HepG2 (cell line): ENCODE data around the gene CTSW.

Source experiments
- ATF3 ChIP-seq: sonication (generic); formaldehyde crosslinking; IDR thresholded peaks from 2 replicates; pipeline ENCODE4 v1.4.0; 2020; ENCODE audit warnings: missing genetic modification reagents
- HMG20A ChIP-seq: IDR thresholded peaks from 2 replicates; pipeline ENCODE4 v1.6.1; 2016; ENCODE audit warnings: borderline replicate concordance
- HMGXB4 ChIP-seq, 2 experiments: sonication (generic) in 1 of 2; formaldehyde crosslinking in 1 of 2; IDR thresholded peaks; 2 replicates each; pipeline versions ENCODE4 v1.4.0 to v1.6.1; 2018 to 2020; ENCODE audit warnings: missing genetic modification reagents in 2 of 2, borderline replicate concordance in 1 of 2, low read depth in 1 of 2, mild to moderate bottlenecking in 1 of 2, missing biosample characterization in 1 of 2
- MYC ChIP-seq: sonication (generic); formaldehyde crosslinking; IDR thresholded peaks from 2 replicates; pipeline ENCODE4 v1.9.0; 2021; ENCODE audit warnings: missing genetic modification reagents, borderline replicate concordance
- NR0B2 ChIP-seq: sonication (generic); formaldehyde crosslinking; IDR thresholded peaks from 2 replicates; pipeline ENCODE4 v1.4.0; 2020; ENCODE audit warnings: mild to moderate bottlenecking, missing genetic modification reagents
- NR2F1 ChIP-seq, 2 experiments: fragments of 450-650 bp in 1 of 2; formaldehyde crosslinking in 1 of 2; IDR thresholded peaks; 2 replicates each; pipeline versions ENCODE4 v1.5.0 to v1.6.1; 2016 to 2020; ENCODE audit warnings: mild to moderate bottlenecking in 1 of 2, missing compliant biosample characterization in 1 of 2, missing genetic modification reagents in 1 of 2, moderate library complexity in 1 of 2
- POLR2A ChIP-seq, 2 experiments: IDR thresholded peaks; 2 replicates each; pipeline ENCODE4 v1.6.1; 2011; ENCODE audit warnings: low read depth in 2 of 2, low read length in 2 of 2, mild to moderate bottlenecking in 1 of 2, moderate library complexity in 1 of 2; ENCODE audit not compliant: insufficient read depth in 1 of 2
- REST ChIP-seq, 2 experiments: IDR thresholded peaks; 2 replicates each; pipeline ENCODE4 v1.6.1; 2011 to 2012; ENCODE audit warnings: low read length in 2 of 2, borderline replicate concordance in 1 of 2, low read depth in 1 of 2, mild to moderate bottlenecking in 1 of 2, moderate library complexity in 1 of 2
- ZBTB42 ChIP-seq: sonication (generic); formaldehyde crosslinking; IDR thresholded peaks from 2 replicates; pipeline ENCODE4 v1.5.0; 2020; ENCODE audit warnings: mild to moderate bottlenecking, missing genetic modification reagents
- ZFP1 ChIP-seq: IDR thresholded peaks from 2 replicates; pipeline ENCODE4 v1.6.1; 2016
- ZFYVE20 ChIP-seq: sonication (generic); formaldehyde crosslinking; IDR thresholded peaks from 2 replicates; pipeline ENCODE4 v1.8.0; 2023; ENCODE audit warnings: low read depth, mild to moderate bottlenecking, moderate library complexity, missing genetic modification reagents, borderline replicate concordance
- ZNF33A ChIP-seq: sonication (generic); formaldehyde crosslinking; IDR thresholded peaks from 2 replicates; pipeline ENCODE4 v1.5.1; 2020; ENCODE audit warnings: missing genetic modification reagents, mild to moderate bottlenecking, moderate library complexity, borderline replicate concordance

- TF ChIP-seq HMGXB4 (CRISPR knock-in tag; IDR thresholded peaks at IDR 0.05; ENCODE audit: borderline replicate concordance in 1 of 2, low read depth in 1 of 2) (no peak), HMG20A (CRISPR knock-in tag) (no peak), ZFP1 (CRISPR knock-in tag) (no peak), POLR2A (IDR thresholded peaks at IDR 0.05; ENCODE audit: insufficient read depth in 1 of 2, low read depth in 2 of 2, low read length in 2 of 2) (no peak), ZFYVE20 (no peak), MYC (no peak), ATF3 (CRISPR knock-in tag) (no peak), NR2F1 (CRISPR knock-in tag; IDR thresholded peaks at IDR 0.05) (0 out of 4 replicates have a peak, but pooled peaks of 1 of the 2 experiments have one; percentile 13), ZNF33A (CRISPR knock-in tag) (no peak), ZBTB42 (CRISPR knock-in tag) (no peak), REST (IDR thresholded peaks at IDR 0.05; ENCODE audit: borderline replicate concordance in 1 of 2, low read depth in 1 of 2, low read length in 2 of 2) (no peak), NR0B2 (CRISPR knock-in tag) (no peak)
These were observed 30.3 kb upstream of the CTSW start for GRCh38 chr11:65849366-65849765.
